B cell (primary cell): Measurements from ENCODE around the gene DNAJC4. TPM values are rescaled to one million over a fixed set of nuclear protein-coding genes. Genes with fewer than 3 reads are reported as not detected.

ENCODE experiments used
- ATAC-seq: fragments of 200-7000 bp; cut with Tn5 transposase; one replicate; pipeline ENCODE4 v1.10.0; 2021; ENCODE audit warnings: low read depth, mild to moderate bottlenecking, moderate number of reproducible peaks, moderate library complexity
- CTCF ChIA-PET: fragments of 350-600 bp; sonication (Branson Sonifier 250); formaldehyde crosslinking; loops from one replicate; lab custom pipeline; 2021; ENCODE audit warnings: antibody characterized with exemption, inconsistent platforms; lab: Charles Lee
- POLR2A ChIA-PET: fragments of 350-600 bp; sonication (Branson Sonifier 250); formaldehyde crosslinking; loops from one replicate; lab custom pipeline; 2021; ENCODE audit warnings: antibody characterized with exemption; lab: Charles Lee
- DNase-seq: peaks from one replicate; pipeline ENCODE4 v3.0.0; 2013
- H2AFZ ChIP-seq: 2 replicates; pipeline ENCODE4 v1.6.1; 2012; ENCODE audit warnings: mild to moderate bottlenecking, low read depth, low read length; ENCODE audit not compliant: insufficient read depth, poor library complexity, severe bottlenecking
- H3K27ac ChIP-seq, 2 donors: 1 replicate in 1 of 2; 2 replicates in 1 of 2; pipeline ENCODE4 v1.5.1; 2012 to 2013; ENCODE audit warnings: low read length in 2 of 2, mild to moderate bottlenecking in 2 of 2, moderate library complexity in 1 of 2
- H3K27me3 ChIP-seq, 4 experiments: fragments of 200-600 bp in 1 of 4; sonication (generic) in 1 of 4; replicated peaks in 1 of 4; 1 replicate in 2 of 4; 2 replicates in 2 of 4; pipeline versions ENCODE4 v1.6.1 to v1.7.0; 2013 to 2016; ENCODE audit warnings: low read length in 3 of 4, mild to moderate bottlenecking in 2 of 4, mixed read lengths in 1 of 4, moderate library complexity in 1 of 4; ENCODE audit not compliant: insufficient read depth in 4 of 4, control insufficient read depth in 3 of 4; ENCODE audit errors: control extremely low read depth in 1 of 4
- H3K36me3 ChIP-seq, 2 experiments: replicated peaks in 1 of 2; 1 replicate in 1 of 2; 2 replicates in 1 of 2; pipeline versions ENCODE4 v1.6.1 to v1.7.1; 2013; ENCODE audit warnings: low read length in 1 of 2; ENCODE audit not compliant: insufficient read depth in 2 of 2, control insufficient read depth in 1 of 2; ENCODE audit errors: control extremely low read depth in 1 of 2, extremely low read depth in 1 of 2
- H3K4me1 ChIP-seq, 2 donors: fragments of 200-600 bp in 1 of 2; sonication (generic) in 1 of 2; 1 replicate in 1 of 2; 2 replicates in 1 of 2; pipeline versions ENCODE4 v1.5.1 to v1.6.1; 2013 to 2017; ENCODE audit warnings: low read length in 2 of 2; ENCODE audit not compliant: control insufficient read depth in 2 of 2, insufficient read depth in 2 of 2
- H3K4me2 ChIP-seq: replicated peaks from 2 replicates; pipeline ENCODE3; 2012; ENCODE audit warnings: mild to moderate bottlenecking, low read depth, low read length; ENCODE audit not compliant: poor library complexity, severe bottlenecking
- H3K4me3 ChIP-seq, 5 experiments: fragments of 200-600 bp in 1 of 5; sonication (generic) in 1 of 5; 1 replicate in 3 of 5; 2 replicates in 2 of 5; pipeline versions ENCODE4 v1.5.1 to v1.7.0; 2011 to 2016; ENCODE audit warnings: low read length in 4 of 5, mild to moderate bottlenecking in 4 of 5, low read depth in 2 of 5, control low read depth in 1 of 5, moderate library complexity in 1 of 5; ENCODE audit not compliant: insufficient read depth in 1 of 5; ENCODE audit errors: control extremely low read depth in 1 of 5, extremely low read depth in 1 of 5
- H3K79me2 ChIP-seq: fragments of 200-600 bp; sonication (generic); one replicate; pipeline ENCODE4 v1.6.0; 2016; ENCODE audit warnings: low read length; ENCODE audit not compliant: control insufficient read depth, insufficient read depth
- H3K9ac ChIP-seq: fragments of 200-600 bp; sonication (generic); 2 replicates; pipeline ENCODE4 v1.6.1; 2017; ENCODE audit warnings: mild to moderate bottlenecking, low read length, moderate library complexity
- H3K9me3 ChIP-seq, 3 donors: one replicate each; pipeline versions ENCODE4 v1.6.1 to v1.7.1; 2013; ENCODE audit warnings: low read length in 2 of 3; ENCODE audit not compliant: control insufficient read depth in 2 of 3, insufficient read depth in 1 of 3; ENCODE audit errors: control extremely low read depth in 1 of 3
- H4K20me1 ChIP-seq: 2 replicates; pipeline ENCODE4 v1.6.0; 2012; ENCODE audit warnings: mild to moderate bottlenecking, low read length; ENCODE audit not compliant: insufficient read depth, control insufficient read depth, poor library complexity, severe bottlenecking
- H3K27ac Mint-ChIP-seq: one replicate; pipeline ENCODE4 v1.8.0; 2021; ENCODE audit warnings: mixed read lengths
- H3K27me3 Mint-ChIP-seq: one replicate; pipeline ENCODE4 v1.8.0; 2021; ENCODE audit warnings: mixed read lengths
- H3K4me1 Mint-ChIP-seq: one replicate; pipeline ENCODE4 v1.8.0; 2021; ENCODE audit warnings: mixed read lengths
- H3K4me3 Mint-ChIP-seq: one replicate; pipeline ENCODE4 v1.8.0; 2021; ENCODE audit warnings: mixed read lengths
- H3K9me3 Mint-ChIP-seq: one replicate; pipeline ENCODE4 v1.8.0; 2022; ENCODE audit warnings: mixed read lengths; ENCODE audit not compliant: insufficient read depth
- EZH2 ChIP-seq: IDR thresholded peaks from 2 replicates; pipeline ENCODE4 v1.6.1; 2012; ENCODE audit warnings: borderline replicate concordance, low read depth, mild to moderate bottlenecking, moderate library complexity, low read length; ENCODE audit not compliant: insufficient read depth, poor library complexity, severe bottlenecking
- WGBS: methylation state at CpG from one replicate; pipeline ENCODE4 v1.1.5; 2013; ENCODE audit warnings: missing lambda C conversion rate; ENCODE audit not compliant: insufficient coverage; 5-methylcytosine and 5-hydroxymethylcytosine counted together
- intact Hi-C: fragments of 100-400 bp; cut with micrococcal nuclease; formaldehyde crosslinking; loops from one replicate; pipeline ENCODE4 v1.10.0; 2022
- polyA plus RNA-seq: library from polyadenylated mRNA; depleted of rRNA; stranded (reverse); fragments of >200 nt; gene quantifications from 2 replicates; pipeline ENCODE4 v1.2.3, GENCODE V29; 2012
- total RNA-seq, 2 donors: library from RNA; stranded (reverse); fragments of 120-200 nt in 1 of 2; gene quantifications; 1 replicate in 1 of 2; 2 replicates in 1 of 2; pipeline versions ENCODE4 v1.2.3 to v1.2.4, GENCODE V29; 2013 to 2022
- TF ChIP-seq, protein P1 (sequence below): fragments of 200-600 bp; IDR thresholded peaks from one replicate; pipeline ENCODE4 v1.8.0; 2022; ENCODE audit warnings: antibody characterized with exemption, mild to moderate bottlenecking

The DNAJC4 gene
- total and polyA plus RNA-seq, 2 donors (not counting 1 experiment from before 2014, with no cell fraction given): 74.4 to 105 TPM

GRCh38 chr11:64206457-64207255 is 23.7 kb upstream of the DNAJC4 start, which contains the start of gene FERMT3:
TSS of gene FERMT3 (plus strand) at chr11:64206721. CDS start at chr11:64207365, 644 bp downstream.
- H2AFZ ChIP-seq: peak within 1 kb of the TSS; percentile 74
- peaks cover 33% of the 10 kb centered on the region for H4K20me1 ChIP-seq
- H3K27me3 ChIP-seq: no peaks in the 10 kb centered on the region
- H3K4me3 Mint-ChIP-seq: peak within 1 kb of the TSS; percentile 90
- H3K79me2 ChIP-seq: peaks cover 37% of the 10 kb centered on the region
- peaks cover 0 to 43% of the 10 kb centered on the region in 2 experiments for H3K36me3 ChIP-seq
- peak within 1 kb of the TSS; percentile 93 for H3K9ac ChIP-seq
- 4% methylated on average over 24 of the region's 27 CpGs for WGBS
- H3K4me1 Mint-ChIP-seq: peaks cover 49% of the 10 kb centered on the region
- ATAC-seq (peak; percentile 61), DNase-seq (peak; percentile 73)
- intact Hi-C loops: loop anchor here (1.0 to 10.0 kb wide), 5 partner anchors 20 to 448 kb away; partner anchors contain the start of genes DNAJC4, FKBP2, NUDT22 and TRPT1
- H3K27ac Mint-ChIP-seq: peak within 1 kb of the TSS; percentile 96
- no peaks in the 10 kb centered on the region for H3K9me3 Mint-ChIP-seq
- TF ChIP-seq EZH2: no peak
- TF ChIP-seq, protein P1, sequence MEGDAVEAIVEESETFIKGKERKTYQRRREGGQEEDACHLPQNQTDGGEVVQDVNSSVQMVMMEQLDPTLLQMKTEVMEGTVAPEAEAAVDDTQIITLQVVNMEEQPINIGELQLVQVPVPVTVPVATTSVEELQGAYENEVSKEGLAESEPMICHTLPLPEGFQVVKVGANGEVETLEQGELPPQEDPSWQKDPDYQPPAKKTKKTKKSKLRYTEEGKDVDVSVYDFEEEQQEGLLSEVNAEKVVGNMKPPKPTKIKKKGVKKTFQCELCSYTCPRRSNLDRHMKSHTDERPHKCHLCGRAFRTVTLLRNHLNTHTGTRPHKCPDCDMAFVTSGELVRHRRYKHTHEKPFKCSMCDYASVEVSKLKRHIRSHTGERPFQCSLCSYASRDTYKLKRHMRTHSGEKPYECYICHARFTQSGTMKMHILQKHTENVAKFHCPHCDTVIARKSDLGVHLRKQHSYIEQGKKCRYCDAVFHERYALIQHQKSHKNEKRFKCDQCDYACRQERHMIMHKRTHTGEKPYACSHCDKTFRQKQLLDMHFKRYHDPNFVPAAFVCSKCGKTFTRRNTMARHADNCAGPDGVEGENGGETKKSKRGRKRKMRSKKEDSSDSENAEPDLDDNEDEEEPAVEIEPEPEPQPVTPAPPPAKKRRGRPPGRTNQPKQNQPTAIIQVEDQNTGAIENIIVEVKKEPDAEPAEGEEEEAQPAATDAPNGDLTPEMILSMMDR: no peak
- no peaks in the 10 kb centered on the region for H3K27me3 Mint-ChIP-seq
- peak within 1 kb of the TSS; percentile 99 for H3K4me2 ChIP-seq
- no peaks in the 10 kb centered on the region for H3K9me3 ChIP-seq
- ChIA-PET POLR2A (interaction anchor here (0.6 to 4.8 kb wide), 18 partner anchors 13 to 111 kb away, joined by 3 to 78 read pairs (median 6); partner anchors contain the start of genes BAD, DNAJC4, ESRRA and FKBP2), CTCF (interaction anchor here (1.0 to 10.3 kb wide), 18 partner anchors 10 to 446 kb away, joined by 3 to 243 read pairs (median 7); partner anchors contain the start of genes CATSPERZ, ESRRA, FKBP2 and NUDT22)
- peak within 1 kb of the TSS; percentile 69 to 95 (median 79) for H3K4me3 ChIP-seq
- peaks cover 30 to 46% of the 10 kb centered on the region in 2 donors for H3K4me1 ChIP-seq
- H3K27ac ChIP-seq: peak within 1 kb of the TSS; percentile 73 to 90
